ENCODE results near the gene CNTN4.
A peak's percentile ranks its signal among the peaks of the same experiment; 100 is the strongest.

CNTN4 gene

DNA sequence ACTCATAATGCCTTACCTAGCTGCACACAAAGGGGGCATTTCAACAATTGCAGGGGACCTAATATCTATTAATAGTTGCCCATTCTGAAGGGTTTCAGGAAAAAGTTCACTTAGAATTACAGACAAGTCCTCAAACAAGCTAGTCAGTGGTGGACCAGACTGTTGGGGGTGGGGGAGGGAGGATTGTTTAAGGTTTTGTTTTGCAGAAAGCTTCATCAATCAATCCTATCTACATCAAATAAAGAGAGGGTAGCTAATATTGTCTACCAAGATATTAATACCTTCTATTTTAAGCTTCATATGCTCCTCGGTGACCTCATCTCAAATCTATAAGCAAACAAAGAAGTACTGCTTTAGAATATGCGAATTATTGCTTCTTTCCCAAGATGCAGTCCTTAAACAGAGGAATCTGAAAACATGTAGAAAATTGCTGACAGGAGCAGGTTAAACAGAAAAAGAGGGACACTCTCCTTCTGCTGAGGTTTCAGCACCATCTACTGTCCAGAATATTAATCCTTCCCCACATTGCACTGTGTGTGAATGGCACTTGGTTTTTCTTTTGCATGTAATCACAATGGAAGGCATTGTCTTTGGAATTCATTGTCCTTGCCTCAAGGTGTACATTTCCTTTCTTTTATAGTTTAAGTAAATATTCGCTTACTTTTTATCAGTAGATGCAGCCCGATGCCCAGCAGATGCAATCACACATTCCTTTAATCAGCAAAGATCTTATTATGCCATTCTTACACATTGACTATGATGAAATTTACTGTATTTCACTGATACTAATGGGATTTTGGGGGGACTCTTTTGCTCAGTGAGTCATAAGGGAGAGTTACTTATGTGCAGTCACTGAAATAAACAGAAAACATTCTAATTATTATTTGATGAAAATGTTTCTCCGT, 916.8 kb downstream of the CNTN4 start:
- Histone ChIP-seq H3K4me3 (ENCODE audit: low read depth, low read length, poor library complexity, severe bottlenecking) (no peak overlapping the region), H3K79me2 (ENCODE audit: insufficient read depth, low read length) (no peaks in the 10 kb centered on the region), H3F3A (ENCODE audit: insufficient read depth, low read length) (no peaks in the 10 kb centered on the region), H3K9ac (ENCODE audit: low read length) (no peak overlapping the region), H4K20me1 (ENCODE audit: insufficient read depth, low read length) (no peaks in the 10 kb centered on the region), H2AFZ (ENCODE audit: low read length) (no peak overlapping the region), H3K27ac (ENCODE audit: low read depth, low read length, poor library complexity, severe bottlenecking) (no peak overlapping the region), H3K9me2 (ENCODE audit: low read depth, low read length) (no peaks in the 10 kb centered on the region), H3K27me3 (ENCODE audit: insufficient read depth, low read length) (no peaks in the 10 kb centered on the region; the same call in 1 of the 2 replicates), H3K4me2 (ENCODE audit: low read length) (no peak overlapping the region), H3K4me1 (ENCODE audit: insufficient read depth, low read length, severe bottlenecking) (no peaks in the 10 kb centered on the region), H3K9me3 (ENCODE audit: low read length) (no peaks in the 10 kb centered on the region), H3K36me3 (ENCODE audit: insufficient read depth, low read length) (no peaks in the 10 kb centered on the region)
- TF ChIP-seq EZH2 (IDR thresholded peaks at IDR 0.05; ENCODE audit: borderline replicate concordance, low read length) = no peak
- peak; percentile 41; the same call in 1 of the 2 replicates for TF ChIP-seq CTCF (IDR thresholded peaks at IDR 0.05; ENCODE audit: low read length)

DNA sequence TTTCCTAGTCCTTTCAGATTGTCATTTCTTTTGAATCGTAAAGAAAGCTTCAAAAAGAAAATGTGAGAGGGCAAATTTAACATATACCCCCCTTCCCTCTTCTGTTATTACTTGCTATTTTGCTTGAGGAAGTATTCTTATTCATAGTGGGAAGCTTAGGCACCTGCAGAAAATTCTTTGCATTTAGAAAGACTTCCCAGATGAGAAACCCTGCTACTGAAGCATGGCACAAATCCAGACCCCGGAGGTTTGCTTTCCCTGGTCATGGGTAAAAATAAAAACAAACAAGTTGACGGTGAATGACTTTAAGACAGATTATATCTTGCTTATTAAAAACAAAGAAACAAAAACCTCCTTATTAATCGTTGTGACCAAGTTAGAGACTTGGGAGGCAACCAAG, 917.6 kb downstream of the CNTN4 start:
- H3K4me3 ChIP-seq (ENCODE audit: low read depth, low read length, poor library complexity, severe bottlenecking) = no peak overlapping the region
- H3K36me3 ChIP-seq (ENCODE audit: insufficient read depth, low read length) = no peaks in the 10 kb centered on the region
- H3K9me3 ChIP-seq (ENCODE audit: low read length) = no peaks in the 10 kb centered on the region
- no peak overlapping the region for H3K4me2 ChIP-seq (ENCODE audit: low read length)
- H2AFZ ChIP-seq (ENCODE audit: low read length) = no peak overlapping the region
- no peaks in the 10 kb centered on the region for H3K79me2 ChIP-seq (ENCODE audit: insufficient read depth, low read length)
- H3F3A ChIP-seq (ENCODE audit: insufficient read depth, low read length) = no peaks in the 10 kb centered on the region
- H4K20me1 ChIP-seq (ENCODE audit: insufficient read depth, low read length) = no peaks in the 10 kb centered on the region
- no peaks in the 10 kb centered on the region for H3K9me2 ChIP-seq (ENCODE audit: low read depth, low read length)
- no peak for TF ChIP-seq EZH2 (IDR thresholded peaks at IDR 0.05; ENCODE audit: borderline replicate concordance, low read length)
- no peak for TF ChIP-seq CTCF (IDR thresholded peaks at IDR 0.05; ENCODE audit: low read length)
- no peaks in the 10 kb centered on the region; the same call in 1 of the 2 replicates for H3K27me3 ChIP-seq (ENCODE audit: insufficient read depth, low read length)
- no peak overlapping the region for H3K9ac ChIP-seq (ENCODE audit: low read length)
- no peaks in the 10 kb centered on the region for H3K4me1 ChIP-seq (ENCODE audit: insufficient read depth, low read length, severe bottlenecking)
- H3K27ac ChIP-seq (ENCODE audit: low read depth, low read length, poor library complexity, severe bottlenecking) = no peak overlapping the region

DNA sequence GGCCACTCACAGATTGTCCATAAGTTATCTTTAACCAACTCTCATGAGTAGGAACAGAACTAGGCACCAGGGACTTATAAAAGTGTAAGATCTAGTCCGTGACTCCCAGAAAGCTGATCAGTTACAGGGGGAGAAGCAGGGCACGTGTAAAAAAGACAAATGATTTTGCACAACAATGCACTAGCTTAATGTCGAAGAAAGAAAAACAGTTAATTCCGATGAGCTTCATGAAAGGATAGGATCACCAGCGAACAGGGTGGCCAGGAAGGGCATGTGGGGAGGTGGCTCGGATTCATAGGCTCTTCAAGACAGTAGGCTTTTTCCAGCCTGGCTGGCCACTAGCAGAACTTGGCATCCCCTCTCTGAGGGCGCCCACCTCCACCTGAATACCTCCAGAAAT, 921.5 kb downstream of the CNTN4 start:
- Histone ChIP-seq H2AFZ (ENCODE audit: low read length) (no peak overlapping the region), H3K27me3 (ENCODE audit: insufficient read depth, low read length) (no peaks in the 10 kb centered on the region), H3K4me3 (ENCODE audit: low read depth, low read length, poor library complexity, severe bottlenecking) (no peak overlapping the region), H4K20me1 (ENCODE audit: insufficient read depth, low read length) (no peaks in the 10 kb centered on the region), H3K9me3 (ENCODE audit: low read length) (no peaks in the 10 kb centered on the region), H3K4me2 (ENCODE audit: low read length) (no peak overlapping the region), H3K9ac (ENCODE audit: low read length) (no peak overlapping the region), H3K36me3 (ENCODE audit: insufficient read depth, low read length) (no peaks in the 10 kb centered on the region), H3K79me2 (ENCODE audit: insufficient read depth, low read length) (no peaks in the 10 kb centered on the region), H3K4me1 (ENCODE audit: insufficient read depth, low read length, severe bottlenecking) (no peaks in the 10 kb centered on the region), H3K9me2 (ENCODE audit: low read depth, low read length) (no peaks in the 10 kb centered on the region), H3F3A (ENCODE audit: insufficient read depth, low read length) (no peaks in the 10 kb centered on the region), H3K27ac (ENCODE audit: low read depth, low read length, poor library complexity, severe bottlenecking) (no peak overlapping the region)
- TF ChIP-seq CTCF (IDR thresholded peaks at IDR 0.05; ENCODE audit: low read length) (no peak), EZH2 (IDR thresholded peaks at IDR 0.05; ENCODE audit: borderline replicate concordance, low read length) (no peak)
